Heart left ventricle (tissue), 13 donors: ENCODE results near the gene GTF3C1.

ENCODE experiments used
- CTCF ChIP-seq, 12 donors: fragments of 200-600 bp; sonication (generic) in 4 of 12; IDR thresholded peaks; one replicate each; pipeline versions ENCODE4 v1.5.0 to v1.8.0; 2018 to 2022; ENCODE audit warnings: antibody characterized with exemption in 12 of 12, mild to moderate bottlenecking in 5 of 12
- POLR2A ChIP-seq, 2 donors: fragments of 450-650 bp; IDR thresholded peaks; one replicate each; pipeline ENCODE4 v1.6.1; 2017; ENCODE audit warnings: antibody characterized with exemption in 2 of 2, mild to moderate bottlenecking in 2 of 2, moderate library complexity in 2 of 2
- donor health status: ischemic (EF 13 %, LVEDD 7.1; RV severe dilation, severe dysfunction).
- donor health status: DM: no; HTN: yes; CAD: no.
- donor health status: DM: no; HTN: no; CAD: no.
- donor health status: ischemic (EF 25% LVEDD 6.9; RV normal size, moderate dysfunction).
- donor health status: ischemic (EF 25% LVEDD 5.7; RV mildly dilated, moderate dysfunction).
- donor health status: ischemic (EF 35%, LVEDD 5.7; RV mildly dilated, moderate dysfunction).
- donor health status: nonischemic (EF 11% LVEDD 7.7; RV severe dilation, severe dysfunction).
- donor health status: DM: yes; HTN: yes; CAD: no.
- donor health status: PGD.
- donor health status: ischemic (EF 29% LVEDD 5.4; RV normal size, mild dysfunction).
- donor health status: nonischemic (EF 23%, LVEDD 6.1; RV moderate dilation, normal function).

DNA sequence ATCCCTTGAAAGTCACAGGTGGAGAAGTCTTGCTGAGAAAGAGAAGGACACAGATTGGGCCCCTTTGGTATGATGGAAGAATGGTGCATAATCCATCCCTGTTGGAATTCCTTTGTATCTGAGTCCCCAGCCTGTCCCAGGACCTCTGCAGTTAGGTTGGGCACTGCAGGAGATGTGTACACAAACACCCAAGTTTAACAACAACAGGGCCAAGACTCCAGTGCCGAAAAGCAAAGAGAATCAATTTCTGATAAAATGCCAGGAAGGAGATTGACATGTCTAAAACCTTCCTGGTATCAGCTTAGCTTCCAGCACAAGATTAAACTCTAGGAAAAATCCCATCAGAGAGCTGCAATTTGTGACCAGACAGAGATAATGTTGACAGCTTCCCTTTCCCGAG, 33.2 kb upstream of the GTF3C1 start:
- TF ChIP-seq CTCF (IDR thresholded peaks at IDR 0.05), result no peak
- no peak for TF ChIP-seq POLR2A (IDR thresholded peaks at IDR 0.05)
